HCT116 (cell line): ENCODE results near the gene CAMSAP1. TPM values are rescaled to one million over a fixed set of nuclear protein-coding genes. Genes with fewer than 3 reads are reported as not detected.

Source experiments
- ATAC-seq: fragments of 200-7000 bp; cut with Tn5 transposase; 2 replicates; pipeline ENCODE4 v1.9.1; 2020; ENCODE audit warnings: mild to moderate bottlenecking, moderate library complexity
- BruUV-seq: library from RNA; stranded (reverse); fragments of 400-500 nt; replicated peaks from 2 replicates; lab custom pipeline; 2021; lab: Mats Ljungman, UMichigan
- CTCF ChIA-PET: fragments of 300-600 bp; sonication (Branson Sonifier 250); formaldehyde crosslinking; loops from one replicate; lab custom pipeline; 2021; ENCODE audit warnings: antibody characterized with exemption; lab: Charles Lee
- POLR2A ChIA-PET: fragments of 300-600, 350-600 bp; sonication (Branson Sonifier 250); formaldehyde crosslinking; loops from one replicate; lab custom pipeline; 2021; ENCODE audit warnings: antibody characterized with exemption; lab: Charles Lee
- RAD21 ChIA-PET, 2 experiments: fragments of 300-600 bp; sonication (Branson Sonifier 250); formaldehyde crosslinking; loops; one replicate each; lab custom pipeline; 2023; ENCODE audit warnings: low total read pairs in 2 of 2; ENCODE audit not compliant: uncharacterized antibody in 2 of 2, unreplicated experiment in 2 of 2, low non-redundant PET in 1 of 2; lab: Charles Lee
- DNase-seq: peaks from one replicate; pipeline ENCODE4 v3.0.0-alpha.2; 2010; ENCODE audit warnings: low read depth, low spot score
- H2AFZ ChIP-seq: fragments of 200-600 bp; shearing (Covaris generic), sonication (generic); 2 replicates; pipeline ENCODE4 v1.6.1; 2017; ENCODE audit warnings: low read depth, mixed run types, mixed read lengths, antibody characterized with exemption, low read length; ENCODE audit not compliant: poor library complexity, severe bottlenecking
- H3K27ac ChIP-seq: 2 replicates; pipeline ENCODE4 v1.5.1; 2012; ENCODE audit warnings: low read depth, low read length
- H3K27me3 ChIP-seq: fragments of 200-600 bp; sonication (generic); 2 replicates; pipeline ENCODE4 v1.6.1; 2016; ENCODE audit warnings: mixed run types, low read length, mixed read lengths; ENCODE audit not compliant: insufficient read depth
- H3K36me3 ChIP-seq, 2 experiments: fragments of 200-500 bp in 1 of 2; fragments of 200-600 bp in 1 of 2; sonication (Bioruptor generic) in 1 of 2; sonication (generic) in 1 of 2; 2 replicates each; pipeline versions ENCODE4 v1.5.1 to v1.6.1; 2014 to 2016; ENCODE audit warnings: low read length in 2 of 2, inconsistent platforms in 1 of 2, mixed read lengths in 1 of 2, mixed run types in 1 of 2; ENCODE audit not compliant: insufficient read depth in 2 of 2, control insufficient read depth in 1 of 2
- H3K4me1 ChIP-seq, 2 experiments: fragments of 200-600 bp in 1 of 2; sonication (generic) in 1 of 2; 2 replicates each; pipeline versions ENCODE4 v1.5.1 to v1.6.1; 2012 to 2017; ENCODE audit warnings: low read length in 2 of 2, inconsistent platforms in 1 of 2, mild to moderate bottlenecking in 1 of 2, mixed read lengths in 1 of 2, mixed run types in 1 of 2, moderate library complexity in 1 of 2; ENCODE audit not compliant: insufficient read depth in 2 of 2, control insufficient read depth in 1 of 2
- H3K4me2 ChIP-seq: fragments of 200-600 bp; sonication (generic); 2 replicates; pipeline ENCODE4 v1.6.1; 2017; ENCODE audit warnings: mixed run types, low read length, mixed read lengths
- H3K4me3 ChIP-seq, 2 experiments: fragments of 200-600 bp in 1 of 2; sonication (generic) in 1 of 2; replicated peaks in 1 of 2; 2 replicates each; pipeline ENCODE4 v1.5.1; 2011 to 2016; ENCODE audit warnings: low read length in 2 of 2, control low read depth in 1 of 2, low read depth in 1 of 2, mild to moderate bottlenecking in 1 of 2, mixed read lengths in 1 of 2, mixed run types in 1 of 2
- H3K79me2 ChIP-seq: fragments of 200-600 bp; sonication (generic); 2 replicates; pipeline ENCODE4 v1.6.1; 2017; ENCODE audit warnings: mild to moderate bottlenecking, mixed run types, low read length, moderate library complexity, mixed read lengths; ENCODE audit not compliant: insufficient read depth
- H3K9ac ChIP-seq: fragments of 200-600 bp; sonication (generic); 2 replicates; pipeline ENCODE4 v1.6.1; 2016; ENCODE audit warnings: low read length, mixed read lengths
- H3K9me2 ChIP-seq: fragments of 200-600 bp; sonication (generic), shearing (Covaris generic); 2 replicates; pipeline ENCODE4 v1.6.1; 2017; ENCODE audit warnings: mixed run types, mild to moderate bottlenecking, moderate library complexity; ENCODE audit not compliant: insufficient read depth
- H3K9me3 ChIP-seq, 2 experiments: fragments of 200-500 bp in 1 of 2; fragments of 200-600 bp in 1 of 2; sonication (Bioruptor generic) in 1 of 2; sonication (generic) in 1 of 2; 2 replicates each; pipeline ENCODE4 v1.6.1; 2014 to 2017; ENCODE audit warnings: low read length in 2 of 2, mixed read lengths in 2 of 2, inconsistent platforms in 1 of 2, low read depth in 1 of 2, mild to moderate bottlenecking in 1 of 2, mixed run types in 1 of 2, moderate library complexity in 1 of 2; ENCODE audit not compliant: control insufficient read depth in 1 of 2, insufficient read depth in 1 of 2
- H4K20me1 ChIP-seq: fragments of 200-600 bp; sonication (generic), shearing (Covaris generic); 2 replicates; pipeline ENCODE4 v1.6.1; 2017; ENCODE audit warnings: mixed run types, mild to moderate bottlenecking, moderate library complexity; ENCODE audit not compliant: insufficient read depth
- CEBPB ChIP-seq: IDR thresholded peaks from 2 replicates; pipeline ENCODE4 v1.6.1; 2012; ENCODE audit warnings: low read depth
- EZH2phosphoT487 ChIP-seq: fragments of 200-600 bp; IDR thresholded peaks from 2 replicates; pipeline ENCODE4 v1.6.1; 2018; ENCODE audit warnings: antibody characterized with exemption, borderline replicate concordance
- ZBTB33 ChIP-seq: IDR thresholded peaks from 2 replicates; pipeline ENCODE4 v1.6.1; 2011; ENCODE audit warnings: mild to moderate bottlenecking, low read length, moderate library complexity; ENCODE audit not compliant: insufficient replicate concordance; ENCODE audit errors: extremely low read depth
- intact Hi-C: fragments of 100-400 bp; cut with micrococcal nuclease; formaldehyde crosslinking; loops from 2 replicates; pipeline ENCODE4 v1.10.0; 2022
- total RNA-seq: library from RNA; stranded (reverse); gene quantifications from one replicate; pipeline ENCODE4 v1.2.1, GENCODE V29; 2021; ENCODE audit not compliant: unreplicated experiment

The CAMSAP1 gene
- total RNA-seq, 1 experiment from 2014 or later = 33.1 TPM

- ChIA-PET POLR2A (no interaction called here), CTCF (no interaction called here), RAD21 (no interaction called here)
- Histone ChIP-seq H3K36me3 (no peaks in the 10 kb centered on the region; a peak in 1 of 4 replicates), H3K27ac (no peak overlapping the region), H3K27me3 (no peaks in the 10 kb centered on the region), H3K79me2 (peaks cover 95% of the 10 kb centered on the region), H3K4me3 (no peak overlapping the region), H3K4me2 (no peak overlapping the region), H3K9me2 (no peaks in the 10 kb centered on the region), H3K4me1 (no peaks in the 10 kb centered on the region), H2AFZ (no peak overlapping the region), H3K9me3 (no peaks in the 10 kb centered on the region), H3K9ac (no peak overlapping the region), H4K20me1 (peaks cover 12% of the 10 kb centered on the region)
- no TSS peak for BruUV-seq
- DNase-seq (no peak), ATAC-seq (no peak)
- intact Hi-C loops = no loop called here
- TF ChIP-seq EZH2phosphoT487 (no peak), ZBTB33 (no peak)
Measured at GRCh38 chr9:135877791-135878527, 29.4 kb downstream of the CAMSAP1 start.

- Histone ChIP-seq H3K9me2 (0 out of 2 replicates have a peak, but pooled peaks cover 3% of the 10 kb centered on the region), H2AFZ (no peak overlapping the region), H3K79me2 (peaks cover 96% of the 10 kb centered on the region), H3K27ac (no peak overlapping the region), H4K20me1 (peaks cover 20% of the 10 kb centered on the region), H3K27me3 (no peaks in the 10 kb centered on the region), H3K36me3 (no peaks in the 10 kb centered on the region; a peak in 1 of 4 replicates), H3K9me3 (no peaks in the 10 kb centered on the region), H3K4me1 (no peaks in the 10 kb centered on the region), H3K4me3 (no peak overlapping the region), H3K9ac (no peak overlapping the region), H3K4me2 (no peak overlapping the region)
- BruUV-seq = no TSS peak
- DNase-seq (no peak), ATAC-seq (no peak)
- RAD21 ChIA-PET = no interaction called here
- no peak for TF ChIP-seq CEBPB
- CTCF ChIA-PET = no interaction called here
- POLR2A ChIA-PET = no interaction called here
- intact Hi-C loops = no loop called here
Measured at GRCh38 chr9:135876936-135877335, 30.4 kb downstream of the CAMSAP1 start.
